ENCODE measurements around the gene FXR2. TPM values are rescaled to one million over a fixed set of nuclear protein-coding genes. Genes with fewer than 3 reads are reported as not detected.

Gene FXR2
- total and polyA plus RNA-seq, 9 of the 15 experiments (the other 6 are each of a cell fraction or from before 2014, with no cell fraction given): 2.0 to 49.3 (median 24.5) TPM

DNA sequence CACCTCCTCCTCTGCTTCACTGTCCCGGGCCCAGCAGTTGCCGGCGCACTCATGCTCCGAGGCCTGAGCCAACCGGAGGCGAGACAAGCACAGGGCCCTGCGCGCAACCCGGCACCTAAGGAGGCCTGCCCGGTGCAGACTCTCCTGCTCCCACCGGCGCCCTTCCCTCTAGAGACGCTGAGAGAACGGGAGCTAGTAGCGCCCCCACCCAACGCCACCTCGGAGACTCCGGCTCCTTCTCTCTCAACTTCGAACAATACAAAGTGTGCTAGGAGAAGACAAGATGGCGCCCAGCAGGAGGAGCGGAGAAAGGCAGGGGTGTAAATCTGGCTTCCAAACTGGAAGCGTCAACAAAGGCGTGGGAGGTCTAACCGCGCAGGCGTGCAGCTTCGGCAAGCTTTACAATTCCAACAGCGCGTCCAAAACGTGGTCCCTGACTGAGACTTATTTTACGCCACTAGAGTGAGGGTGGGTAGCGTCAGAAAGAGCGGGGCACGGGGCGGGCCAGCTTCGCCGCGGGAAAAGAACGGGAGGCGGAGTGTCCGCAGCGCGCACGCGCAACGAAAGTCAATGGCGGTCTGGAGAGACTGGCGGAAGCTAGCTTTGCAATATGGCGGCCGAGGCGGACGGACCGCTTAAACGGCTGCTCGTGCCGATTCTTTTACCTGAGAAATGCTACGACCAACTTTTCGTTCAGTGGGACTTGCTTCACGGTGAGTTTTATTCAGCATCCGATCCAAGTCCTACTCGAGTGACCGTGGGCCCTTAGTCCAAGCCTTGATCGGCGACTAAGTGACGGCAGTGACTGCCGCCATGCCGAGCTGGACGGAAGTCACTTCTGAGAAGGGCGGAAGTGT lies 31.2 kb downstream of the FXR2 start, which contains the start of gene MPDU1 (continued):
- TF ChIP-seq HNRNPL (IDR thresholded peaks at IDR 0.05; ENCODE audit: low read depth, low read length) (no peak), ZNF586 (CRISPR knock-in tag; conservative IDR thresholded peaks at IDR 0.05) (no peak), MAZ (CRISPR knock-in tag; conservative IDR thresholded peaks at IDR 0.05 in 1 of 2, IDR thresholded peaks at IDR 0.05 in 1 of 2) (peak; percentile 8 to 69; a peak in 2 of 4 replicates), EP300 (IDR thresholded peaks at IDR 0.05; ENCODE audit: low read length) (peak; percentile 55; the same call in 1 of the 2 replicates), HDAC1 (IDR thresholded peaks at IDR 0.05) (peak in 1 of 2 experiments; percentile 54; a peak in 2 of 4 replicates), HDAC2 (IDR thresholded peaks at IDR 0.05) (0 out of 2 replicates have a peak, but pooled peaks have one; percentile 54), CBX2 (IDR thresholded peaks at IDR 0.05; ENCODE audit: insufficient read depth, low read length, poor library complexity, severe bottlenecking) (no peak), ZNF197 (CRISPR knock-in tag; IDR thresholded peaks at IDR 0.05; ENCODE audit: low read depth) (peak; percentile 77), KAT2B (IDR thresholded peaks at IDR 0.05; ENCODE audit: low read depth, low read length) (no peak), POU5F1 (IDR thresholded peaks at IDR 0.05; ENCODE audit: borderline replicate concordance, low read depth, low read length, partially characterized antibody) (no peak), TOE1 (IDR thresholded peaks at IDR 0.05; ENCODE audit: borderline replicate concordance) (peak; percentile 15; the same call in 1 of the 2 replicates), TOE1 (CRISPR knock-in tag; IDR thresholded peaks at IDR 0.05; ENCODE audit: borderline replicate concordance, low read depth) (no peak; the same call in 1 of the 2 replicates), GTF2F1 (IDR thresholded peaks at IDR 0.05; ENCODE audit: low read depth, low read length) (peak; percentile 69; the same call in 1 of the 2 replicates), HMGN3 (IDR thresholded peaks at IDR 0.05; ENCODE audit: borderline replicate concordance, extremely low read depth, insufficient read length, low read depth, low read length) (no peak), PHB (CRISPR knock-in tag; IDR thresholded peaks at IDR 0.05) (no peak), MYBL2 (IDR thresholded peaks at IDR 0.05; ENCODE audit: low read depth) (no peak; the same call in 1 of the 2 replicates), MYBL2 (CRISPR knock-in tag; IDR thresholded peaks at IDR 0.05; ENCODE audit: borderline replicate concordance) (no peak), XRCC4 (IDR thresholded peaks at IDR 0.05; ENCODE audit: extremely low read depth, insufficient read depth, insufficient read length) (no peak), SRSF9 (IDR thresholded peaks at IDR 0.05; ENCODE audit: borderline replicate concordance, low read depth, low read length) (no peak)
- TF ChIP-seq, protein P1, sequence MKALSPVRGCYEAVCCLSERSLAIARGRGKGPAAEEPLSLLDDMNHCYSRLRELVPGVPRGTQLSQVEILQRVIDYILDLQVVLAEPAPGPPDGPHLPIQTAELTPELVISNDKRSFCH (CRISPR knock-in tag; IDR thresholded peaks at IDR 0.05): no peak
- TF ChIP-seq, protein P1 (tag; IDR thresholded peaks at IDR 0.05): peak; percentile 93
- TF ChIP-seq, protein P2, sequence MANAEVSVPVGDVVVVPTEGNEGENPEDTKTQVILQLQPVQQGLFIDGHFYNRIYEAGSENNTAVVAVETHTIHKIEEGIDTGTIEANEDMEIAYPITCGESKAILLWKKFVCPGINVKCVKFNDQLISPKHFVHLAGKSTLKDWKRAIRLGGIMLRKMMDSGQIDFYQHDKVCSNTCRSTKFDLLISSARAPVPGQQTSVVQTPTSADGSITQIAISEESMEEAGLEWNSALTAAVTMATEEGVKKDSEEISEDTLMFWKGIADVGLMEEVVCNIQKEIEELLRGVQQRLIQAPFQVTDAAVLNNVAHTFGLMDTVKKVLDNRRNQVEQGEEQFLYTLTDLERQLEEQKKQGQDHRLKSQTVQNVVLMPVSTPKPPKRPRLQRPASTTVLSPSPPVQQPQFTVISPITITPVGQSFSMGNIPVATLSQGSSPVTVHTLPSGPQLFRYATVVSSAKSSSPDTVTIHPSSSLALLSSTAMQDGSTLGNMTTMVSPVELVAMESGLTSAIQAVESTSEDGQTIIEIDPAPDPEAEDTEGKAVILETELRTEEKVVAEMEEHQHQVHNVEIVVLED (CRISPR knock-in tag; IDR thresholded peaks at IDR 0.05): peak; percentile 28; the same call in 1 of the 2 replicates

Data from K562 (cell line).